Endothelial cell of umbilical vein (primary cell): ENCODE results near the gene CLINT1. TPM values are rescaled to one million over a fixed set of nuclear protein-coding genes. Genes with fewer than 3 reads are reported as not detected.

ENCODE experiments used
- BruUV-seq: library from RNA; stranded (reverse); fragments of 400-500 nt; replicated peaks from 2 replicates; lab custom pipeline; 2021; lab: Mats Ljungman, UMichigan
- CTCF ChIA-PET: fragments of 300-600, 350-600 bp; sonication (Branson Sonifier 250); formaldehyde crosslinking; loops from one replicate; lab custom pipeline; 2021; ENCODE audit warnings: antibody characterized with exemption, inconsistent platforms; lab: Charles Lee
- POLR2A ChIA-PET: fragments of 300-600, 350-600 bp; sonication (Branson Sonifier 250); formaldehyde crosslinking; loops from one replicate; lab custom pipeline; 2021; ENCODE audit warnings: antibody characterized with exemption, inconsistent platforms; lab: Charles Lee
- DNase-seq: peaks from one replicate; pipeline ENCODE4 v3.0.0-alpha.2; 2011; ENCODE audit warnings: low read depth, low spot score
- FAIRE-seq: peaks from 2 replicates; lab custom pipeline; 2011; peaks lifted over from hg19 to GRCh38; lab: Jason Lieb, UNC
- H2AFZ ChIP-seq: 2 replicates; pipeline ENCODE4 v1.6.0; 2012; ENCODE audit warnings: low read depth, low read length, control low read depth, inconsistent platforms
- H3K27ac ChIP-seq: 2 replicates; pipeline ENCODE4 v1.5.1; 2011; ENCODE audit warnings: low read depth, mild to moderate bottlenecking, control low read depth, low read length, moderate library complexity; ENCODE audit not compliant: insufficient read depth
- H3K27me3 ChIP-seq, 2 experiments: 2 replicates each; pipeline versions ENCODE4 v1.6.0 to v1.6.1; 2011; ENCODE audit warnings: low read length in 2 of 2, mixed read lengths in 1 of 2; ENCODE audit not compliant: control insufficient read depth in 2 of 2, insufficient read depth in 2 of 2
- H3K36me3 ChIP-seq, 2 experiments: 2 replicates in 1 of 2; 3 replicates in 1 of 2; pipeline ENCODE4 v1.5.1; 2011; ENCODE audit warnings: low read length in 2 of 2, mild to moderate bottlenecking in 1 of 2, moderate library complexity in 1 of 2; ENCODE audit not compliant: control insufficient read depth in 2 of 2, insufficient read depth in 2 of 2; ENCODE audit errors: extremely low read depth in 1 of 2
- H3K4me1 ChIP-seq: 3 replicates; pipeline ENCODE4 v1.5.1; 2011; ENCODE audit warnings: mild to moderate bottlenecking, low read length; ENCODE audit not compliant: control insufficient read depth, insufficient read depth; ENCODE audit errors: extremely low read depth
- H3K4me2 ChIP-seq: 2 replicates; pipeline ENCODE4 v1.6.1; 2011; ENCODE audit warnings: low read length, control low read depth, mixed read lengths; ENCODE audit not compliant: insufficient read depth
- H3K4me3 ChIP-seq, 3 experiments: fragments of 200-600 bp in 1 of 3; sonication (generic), shearing (Covaris generic) in 1 of 3; replicated peaks in 1 of 3; 2 replicates each; pipeline ENCODE4 v1.5.1; 2011 to 2016; ENCODE audit warnings: control low read depth in 3 of 3, low read length in 3 of 3, mild to moderate bottlenecking in 2 of 3, inconsistent platforms in 1 of 3, low read depth in 1 of 3, moderate library complexity in 1 of 3; ENCODE audit not compliant: insufficient read depth in 1 of 3
- H3K79me2 ChIP-seq: 2 replicates; pipeline ENCODE4 v1.6.0; 2012; ENCODE audit warnings: low read length, inconsistent platforms; ENCODE audit not compliant: control insufficient read depth, insufficient read depth
- H3K9ac ChIP-seq: replicated peaks from 2 replicates; pipeline ENCODE3; 2011; ENCODE audit warnings: low read length, control low read depth; ENCODE audit not compliant: insufficient read depth; ENCODE audit errors: extremely low read depth
- H3K9me1 ChIP-seq: replicated peaks from 3 replicates; pipeline ENCODE4 v1.6.0; 2011; ENCODE audit warnings: mild to moderate bottlenecking, low read length; ENCODE audit not compliant: control insufficient read depth, insufficient read depth; ENCODE audit errors: extremely low read depth
- H3K9me3 ChIP-seq: replicated peaks from 2 replicates; pipeline ENCODE4 v1.5.1; 2012; ENCODE audit warnings: low read length, inconsistent platforms; ENCODE audit not compliant: control insufficient read depth, insufficient read depth
- H4K20me1 ChIP-seq: replicated peaks from 2 replicates; pipeline ENCODE3; 2011; ENCODE audit warnings: mild to moderate bottlenecking, low read length; ENCODE audit not compliant: control insufficient read depth, insufficient read depth; ENCODE audit errors: extremely low read depth
- EZH2 ChIP-seq: IDR thresholded peaks from 2 replicates; pipeline ENCODE4 v1.6.1; 2012; ENCODE audit warnings: borderline replicate concordance, low read depth, mild to moderate bottlenecking, moderate library complexity, low read length, inconsistent platforms; ENCODE audit not compliant: severe bottlenecking
- FOS ChIP-seq: IDR thresholded peaks from 2 replicates; pipeline ENCODE4 v1.6.1; 2011; ENCODE audit warnings: mild to moderate bottlenecking, low read length, moderate library complexity, borderline replicate concordance; ENCODE audit not compliant: insufficient read depth
- GATA2 ChIP-seq: IDR thresholded peaks from 2 replicates; pipeline ENCODE4 v1.7.0; 2011; ENCODE audit warnings: low read depth, mild to moderate bottlenecking, moderate library complexity, mixed read lengths, low read length; ENCODE audit not compliant: insufficient read length, insufficient read depth
- JUN ChIP-seq: IDR thresholded peaks from 2 replicates; pipeline ENCODE4 v1.6.1; 2011; ENCODE audit warnings: borderline replicate concordance, low read depth; ENCODE audit not compliant: insufficient read length, insufficient read depth
- MYC ChIP-seq: IDR thresholded peaks from one replicate; pipeline ENCODE4 v1.6.1; 2011; ENCODE audit warnings: mild to moderate bottlenecking, low read depth, low read length
- POLR2A ChIP-seq: IDR thresholded peaks from 2 replicates; pipeline ENCODE4 v1.6.1; 2012; ENCODE audit warnings: low read depth, mild to moderate bottlenecking, control low read depth, low read length
- POLR2AphosphoS5 ChIP-seq: IDR thresholded peaks from 2 replicates; pipeline ENCODE4 v1.6.1; 2012; ENCODE audit warnings: low read depth, mild to moderate bottlenecking, control low read depth, low read length, moderate library complexity; ENCODE audit not compliant: insufficient read depth
- dilution Hi-C: fragments of 300-500 bp; cut with MboI; formaldehyde crosslinking; loops from one replicate; pipeline ENCODE4 v1.15.0; 2019; ENCODE audit warnings: low sequenced_read_pairs; ENCODE audit not compliant: extremely low pct_ligation_motif_present
- intact Hi-C: fragments of 100-400 bp; cut with micrococcal nuclease; formaldehyde crosslinking; loops from one replicate; pipeline ENCODE4 v1.10.0; 2022
- polyA plus RNA-seq, 4 experiments: library from polyadenylated mRNA; depleted of rRNA in 3 of 4; stranded (reverse) in 3 of 4; unstranded in 1 of 4; fragments of >200 nt; gene quantifications; 2 replicates each; pipeline versions ENCODE4 v1.2.1 to v1.2.3, GENCODE V29; 2011 to 2012; ENCODE audit warnings: missing spikeins in 1 of 4
- total RNA-seq: library from RNA; stranded (reverse); gene quantifications from 2 replicates; pipeline ENCODE4 v1.2.3, GENCODE V29; 2021
- TF ChIP-seq, protein P1 (sequence below), 2 donors: IDR thresholded peaks; 1 replicate in 1 of 2; 2 replicates in 1 of 2; pipeline ENCODE4 v1.5.1; 2011; ENCODE audit warnings: low read length in 2 of 2, mild to moderate bottlenecking in 2 of 2, moderate library complexity in 2 of 2, control low read depth in 1 of 2, inconsistent platforms in 1 of 2, low read depth in 1 of 2; ENCODE audit not compliant: insufficient read depth in 1 of 2; ENCODE audit errors: extremely low read depth in 1 of 2
- TF ChIP-seq, protein P2 (sequence below): IDR thresholded peaks from 2 replicates; pipeline ENCODE4 v1.6.1; 2011; ENCODE audit not compliant: insufficient read depth, insufficient read length

Gene CLINT1
- total and polyA plus RNA-seq, 2 donors (not counting 3 experiments of a cell fraction or from before 2014, with no cell fraction given) = 76.6 to 158 TPM

DNA sequence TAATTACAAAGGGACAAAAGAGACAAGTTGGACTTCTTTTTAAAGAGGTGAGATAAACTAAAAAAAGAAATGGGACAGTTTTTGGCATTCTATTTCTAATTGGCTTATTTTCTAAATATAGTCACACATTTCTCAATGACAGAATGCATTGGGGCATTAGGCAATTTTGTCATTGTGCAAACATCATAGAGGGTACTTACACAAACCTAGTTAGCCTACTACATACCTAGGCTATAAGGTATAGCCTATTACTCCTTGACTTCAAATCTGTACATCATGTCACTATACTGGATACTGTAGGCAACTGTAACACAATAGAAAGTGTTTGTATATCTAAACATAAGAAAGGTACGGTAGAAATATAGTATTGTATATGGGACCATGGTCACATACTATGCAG is 59.4 kb downstream of the CLINT1 start:
- H2AFZ ChIP-seq = no peak overlapping the region
- TF ChIP-seq POLR2A (no peak), EZH2 (no peak), JUN (no peak), GATA2 (no peak), FOS (no peak), MYC (no peak), POLR2AphosphoS5 (no peak)
- TF ChIP-seq, protein P1, sequence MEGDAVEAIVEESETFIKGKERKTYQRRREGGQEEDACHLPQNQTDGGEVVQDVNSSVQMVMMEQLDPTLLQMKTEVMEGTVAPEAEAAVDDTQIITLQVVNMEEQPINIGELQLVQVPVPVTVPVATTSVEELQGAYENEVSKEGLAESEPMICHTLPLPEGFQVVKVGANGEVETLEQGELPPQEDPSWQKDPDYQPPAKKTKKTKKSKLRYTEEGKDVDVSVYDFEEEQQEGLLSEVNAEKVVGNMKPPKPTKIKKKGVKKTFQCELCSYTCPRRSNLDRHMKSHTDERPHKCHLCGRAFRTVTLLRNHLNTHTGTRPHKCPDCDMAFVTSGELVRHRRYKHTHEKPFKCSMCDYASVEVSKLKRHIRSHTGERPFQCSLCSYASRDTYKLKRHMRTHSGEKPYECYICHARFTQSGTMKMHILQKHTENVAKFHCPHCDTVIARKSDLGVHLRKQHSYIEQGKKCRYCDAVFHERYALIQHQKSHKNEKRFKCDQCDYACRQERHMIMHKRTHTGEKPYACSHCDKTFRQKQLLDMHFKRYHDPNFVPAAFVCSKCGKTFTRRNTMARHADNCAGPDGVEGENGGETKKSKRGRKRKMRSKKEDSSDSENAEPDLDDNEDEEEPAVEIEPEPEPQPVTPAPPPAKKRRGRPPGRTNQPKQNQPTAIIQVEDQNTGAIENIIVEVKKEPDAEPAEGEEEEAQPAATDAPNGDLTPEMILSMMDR (IDR thresholded peaks at IDR 0.05; ENCODE audit: extremely low read depth in 1 of 2, insufficient read depth in 1 of 2, low read depth in 1 of 2, low read length in 2 of 2) = no peak
- TF ChIP-seq, protein P2, sequence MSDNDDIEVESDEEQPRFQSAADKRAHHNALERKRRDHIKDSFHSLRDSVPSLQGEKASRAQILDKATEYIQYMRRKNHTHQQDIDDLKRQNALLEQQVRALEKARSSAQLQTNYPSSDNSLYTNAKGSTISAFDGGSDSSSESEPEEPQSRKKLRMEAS = no peak
- dilution Hi-C loops (no loop called here), intact Hi-C loops (no loop called here)
- H4K20me1 ChIP-seq = no peaks in the 10 kb centered on the region
- H3K9me1 ChIP-seq = no peaks in the 10 kb centered on the region
- no TSS peak for BruUV-seq
- H3K4me2 ChIP-seq = no peak overlapping the region
- ChIA-PET CTCF (no interaction called here), POLR2A (no interaction called here)
- no peak for DNase-seq
- no peaks in the 10 kb centered on the region for H3K4me1 ChIP-seq
- no peak overlapping the region for H3K27ac ChIP-seq
- FAIRE-seq = no peak
- H3K36me3 ChIP-seq = peaks cover 0 to 7% of the 10 kb centered on the region in 2 experiments
- H3K27me3 ChIP-seq = no peaks in the 10 kb centered on the region
- no peaks in the 10 kb centered on the region for H3K9me3 ChIP-seq
- H3K79me2 ChIP-seq = no peaks in the 10 kb centered on the region
- H3K9ac ChIP-seq = no peak overlapping the region
- H3K4me3 ChIP-seq = no peak overlapping the region
